Measurements from ENCODE around the gene DZIP1L. TPM values are rescaled to one million over a fixed set of nuclear protein-coding genes. Genes with fewer than 3 reads are reported as not detected.

Gene DZIP1L, protein sequence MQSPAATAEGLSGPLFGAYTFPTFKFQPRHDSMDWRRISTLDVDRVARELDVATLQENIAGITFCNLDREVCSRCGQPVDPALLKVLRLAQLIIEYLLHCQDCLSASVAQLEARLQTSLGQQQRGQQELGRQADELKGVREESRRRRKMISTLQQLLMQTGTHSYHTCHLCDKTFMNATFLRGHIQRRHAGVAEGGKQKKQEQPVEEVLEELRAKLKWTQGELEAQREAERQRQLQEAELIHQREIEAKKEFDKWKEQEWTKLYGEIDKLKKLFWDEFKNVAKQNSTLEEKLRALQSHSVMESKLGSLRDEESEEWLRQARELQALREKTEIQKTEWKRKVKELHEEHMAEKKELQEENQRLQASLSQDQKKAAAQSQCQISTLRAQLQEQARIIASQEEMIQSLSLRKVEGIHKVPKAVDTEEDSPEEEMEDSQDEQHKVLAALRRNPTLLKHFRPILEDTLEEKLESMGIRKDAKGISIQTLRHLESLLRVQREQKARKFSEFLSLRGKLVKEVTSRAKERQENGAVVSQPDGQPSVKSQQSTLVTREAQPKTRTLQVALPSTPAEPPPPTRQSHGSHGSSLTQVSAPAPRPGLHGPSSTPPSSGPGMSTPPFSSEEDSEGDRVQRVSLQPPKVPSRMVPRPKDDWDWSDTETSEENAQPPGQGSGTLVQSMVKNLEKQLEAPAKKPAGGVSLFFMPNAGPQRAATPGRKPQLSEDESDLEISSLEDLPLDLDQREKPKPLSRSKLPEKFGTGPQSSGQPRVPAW
- 9.2 and 14.9 TPM in 2 replicates for total RNA-seq

DNA sequence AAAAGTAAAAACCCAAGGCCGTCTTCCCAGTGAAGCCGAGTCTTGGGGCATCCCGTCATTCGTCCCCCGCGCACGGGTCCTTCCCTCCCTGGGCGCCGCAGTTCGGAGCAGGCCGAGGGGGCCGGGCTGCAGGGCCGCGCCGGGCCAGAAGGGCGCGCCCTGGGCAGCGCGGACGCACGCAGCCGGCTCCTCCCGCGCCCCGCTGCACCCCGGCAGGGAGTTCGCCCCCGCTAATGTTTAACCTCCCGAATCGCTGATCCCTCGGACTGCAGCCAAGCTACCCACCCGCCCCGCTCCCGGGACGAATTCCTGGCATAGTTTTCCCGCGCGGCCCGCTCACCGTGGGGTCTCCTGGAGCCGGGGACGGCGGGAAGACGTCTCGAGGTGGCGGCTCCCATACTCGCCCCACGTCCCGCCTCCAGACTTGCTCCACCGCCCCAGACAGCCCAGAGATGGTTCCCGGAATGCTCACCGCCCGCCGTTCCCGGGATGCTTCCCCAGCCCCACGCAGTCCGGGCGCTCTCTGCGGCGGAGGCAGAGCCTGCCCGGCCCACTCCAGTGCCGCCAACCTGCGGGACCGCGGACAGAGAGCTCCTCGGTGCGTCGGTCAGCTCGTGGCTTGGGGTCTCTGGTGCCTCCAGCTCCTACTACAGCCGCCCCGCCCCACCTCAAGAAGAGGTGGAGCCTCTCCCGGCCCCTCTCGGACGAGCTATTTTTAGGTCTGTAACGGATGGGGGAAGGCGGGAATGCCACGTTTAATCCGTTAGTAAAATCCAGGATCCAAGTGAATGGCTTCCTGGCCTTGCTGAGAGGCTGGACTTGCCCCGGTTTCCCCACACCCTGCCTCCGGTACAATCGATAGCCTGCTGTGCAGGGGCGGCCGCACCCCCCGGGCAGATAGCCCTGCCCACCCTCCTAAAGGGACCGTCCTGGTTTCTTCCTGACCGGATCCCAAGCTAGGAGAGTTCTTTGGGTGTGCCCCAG, at the start of gene DZIP1L:
Gene DZIP1L, minus strand, starts transcription at position 621 of the 984 bp plus-strand sequence. CDS start 11,637 bp downstream, outside the sequence.

DNA sequence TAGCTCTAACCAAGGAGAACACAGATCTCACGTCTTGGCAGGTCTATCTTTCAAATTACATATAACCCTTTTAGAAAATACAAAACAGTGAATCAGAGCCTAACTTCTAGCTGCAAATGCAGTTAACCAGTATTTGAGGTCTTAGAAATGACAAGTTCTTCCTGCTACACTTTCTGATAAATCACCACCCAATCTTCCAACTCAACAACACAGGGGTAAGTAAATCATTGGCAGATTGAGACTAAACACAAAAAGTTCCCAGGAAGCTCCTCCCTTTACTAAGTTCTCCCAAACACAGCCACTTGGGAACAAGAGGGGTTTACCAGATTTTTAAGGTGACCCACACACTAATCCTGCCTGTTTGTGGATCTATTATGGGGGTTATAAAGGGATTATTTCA, 16.8 kb upstream of the DZIP1L start, which contains the start of gene A4GNT:
Gene A4GNT, minus strand, starts transcription at position 152 of the 400 bp plus-strand sequence. CDS start 1,134 bp downstream, outside the sequence.

Other genes starting within 250 kb of the DZIP1L start
- not detected in 2 replicates for gene CLDN18, start 105.4 kb downstream of the DZIP1L start, total RNA-seq
- gene A4GNT, start 16.8 kb upstream of the DZIP1L start, total RNA-seq = not detected in 2 replicates
- 7.6 and 7.7 TPM in 2 replicates for gene DBR1, start 59.3 kb upstream of the DZIP1L start, total RNA-seq
- gene ARMC8, start 71.7 kb upstream of the DZIP1L start, total RNA-seq = 24.6 and 32.7 TPM in 2 replicates
- gene NME9, start 214.2 kb upstream of the DZIP1L start, total RNA-seq = 0.09 TPM in 1 of 2 replicates, not detected in the other
- gene MRAS, start 233.0 kb upstream of the DZIP1L start, total RNA-seq = 16.9 and 30.6 TPM in 2 replicates

Measured in pericardium fibroblast (primary cell).